ENCODE results near the gene L1TD1.
"Not testable (repeated sequence)": the region's sequence is repeated elsewhere in the genome, so short reads cannot be mapped to it uniquely, and the experiment has no call there.

The L1TD1 gene

DNA sequence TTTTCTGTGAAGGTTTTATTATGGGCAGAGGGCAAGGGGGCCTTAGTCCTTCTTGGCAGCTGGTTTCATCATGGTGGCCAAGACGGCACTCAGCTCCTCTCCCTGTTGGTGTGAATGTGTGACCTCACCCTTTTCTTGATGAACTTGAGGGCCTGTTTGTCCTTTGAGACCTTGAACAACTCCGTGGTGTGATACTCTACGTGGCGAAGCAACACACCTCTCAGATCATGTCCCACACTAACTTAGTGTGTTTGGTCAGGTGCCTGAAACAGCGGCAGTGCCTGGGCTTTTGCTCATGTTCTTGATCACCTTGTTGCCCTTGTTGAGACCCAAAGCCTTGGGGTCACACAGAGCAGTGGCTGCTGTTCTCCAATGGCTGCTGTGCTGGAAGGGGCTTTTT is 13.4 kb downstream of the L1TD1 start:
- no peak for DNase-seq

DNA sequence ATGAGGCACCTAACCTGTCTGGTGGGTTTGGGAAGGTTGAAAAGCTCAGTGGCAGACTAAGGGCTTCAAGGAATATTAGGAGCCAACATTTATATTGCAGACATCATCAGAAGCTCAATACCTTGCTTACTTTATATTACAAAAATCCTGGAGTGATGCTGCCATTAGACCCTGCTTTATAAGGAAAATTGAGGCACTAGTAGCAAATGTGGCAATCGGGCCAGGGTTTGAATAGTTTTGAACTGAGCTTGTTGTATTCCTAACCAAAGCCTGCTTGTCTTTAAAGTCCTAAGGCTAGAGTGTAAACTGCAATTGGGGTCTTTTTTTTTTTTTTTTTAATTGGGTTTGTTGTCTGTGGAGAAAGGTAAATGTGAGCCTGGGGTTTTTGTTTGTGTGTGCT is 14.3 kb downstream of the L1TD1 start:
- no peak for DNase-seq

DNA sequence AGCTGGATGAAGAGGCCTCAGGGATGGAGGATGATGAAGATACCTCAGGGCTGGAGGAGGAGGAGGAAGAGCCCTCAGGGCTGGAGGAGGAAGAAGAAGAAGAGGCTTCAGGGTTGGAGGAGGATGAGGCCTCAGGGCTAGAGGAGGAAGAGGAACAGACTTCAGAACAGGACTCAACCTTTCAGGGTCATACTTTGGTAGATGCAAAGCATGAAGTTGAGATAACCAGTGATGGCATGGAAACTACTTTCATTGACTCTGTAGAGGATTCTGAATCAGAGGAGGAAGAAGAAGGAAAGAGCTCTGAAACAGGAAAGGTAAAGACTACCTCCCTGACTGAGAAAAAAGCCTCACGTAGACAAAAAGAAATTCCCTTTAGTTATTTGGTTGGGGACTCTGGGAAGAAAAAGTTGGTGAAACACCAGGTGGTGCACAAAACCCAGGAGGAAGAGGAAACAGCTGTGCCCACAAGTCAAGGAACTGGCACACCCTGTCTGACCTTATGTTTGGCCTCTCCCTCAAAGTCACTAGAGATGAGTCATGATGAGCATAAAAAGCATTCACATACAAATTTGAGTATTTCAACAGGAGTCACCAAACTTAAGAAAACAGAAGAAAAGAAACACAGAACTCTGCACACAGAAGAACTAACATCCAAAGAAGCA is 15.4 kb downstream of the L1TD1 start:
- DNase-seq, result no peak

DNA sequence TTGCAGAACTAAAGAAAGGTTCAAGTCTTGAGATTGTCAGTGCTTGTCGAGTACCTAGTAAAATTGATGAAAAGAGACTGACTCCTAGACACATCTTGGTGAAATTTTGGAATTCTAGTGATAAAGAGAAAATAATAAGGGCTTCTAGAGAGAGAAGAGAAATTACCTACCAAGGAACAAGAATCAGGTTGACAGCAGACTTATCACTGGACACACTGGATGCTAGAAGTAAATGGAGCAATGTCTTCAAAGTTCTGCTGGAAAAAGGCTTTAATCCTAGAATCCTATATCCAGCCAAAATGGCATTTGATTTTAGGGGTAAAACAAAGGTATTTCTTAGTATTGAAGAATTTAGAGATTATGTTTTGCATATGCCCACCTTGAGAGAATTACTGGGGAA is 16.3 kb downstream of the L1TD1 start:
- no peak for DNase-seq

DNA sequence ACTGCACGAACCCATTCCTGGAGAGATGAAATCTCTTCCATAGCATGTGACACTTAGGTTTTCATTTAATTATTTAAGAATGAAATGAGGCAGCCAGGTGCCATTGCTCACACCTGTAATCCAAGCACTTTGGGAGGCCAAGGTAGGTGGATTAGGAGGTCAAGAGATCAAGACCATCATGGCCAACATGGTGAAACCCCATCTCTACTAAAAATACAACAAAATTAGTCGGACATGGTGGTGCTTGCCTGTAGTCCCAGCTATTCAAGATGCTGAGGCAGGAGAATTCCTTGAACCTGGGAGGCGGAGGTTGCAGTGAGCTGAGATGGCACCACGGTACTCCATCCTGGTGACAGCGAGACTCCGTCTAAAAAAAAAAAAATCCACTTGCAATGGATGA is 17.8 kb downstream of the L1TD1 start:
- DNase-seq, result no peak

DNA sequence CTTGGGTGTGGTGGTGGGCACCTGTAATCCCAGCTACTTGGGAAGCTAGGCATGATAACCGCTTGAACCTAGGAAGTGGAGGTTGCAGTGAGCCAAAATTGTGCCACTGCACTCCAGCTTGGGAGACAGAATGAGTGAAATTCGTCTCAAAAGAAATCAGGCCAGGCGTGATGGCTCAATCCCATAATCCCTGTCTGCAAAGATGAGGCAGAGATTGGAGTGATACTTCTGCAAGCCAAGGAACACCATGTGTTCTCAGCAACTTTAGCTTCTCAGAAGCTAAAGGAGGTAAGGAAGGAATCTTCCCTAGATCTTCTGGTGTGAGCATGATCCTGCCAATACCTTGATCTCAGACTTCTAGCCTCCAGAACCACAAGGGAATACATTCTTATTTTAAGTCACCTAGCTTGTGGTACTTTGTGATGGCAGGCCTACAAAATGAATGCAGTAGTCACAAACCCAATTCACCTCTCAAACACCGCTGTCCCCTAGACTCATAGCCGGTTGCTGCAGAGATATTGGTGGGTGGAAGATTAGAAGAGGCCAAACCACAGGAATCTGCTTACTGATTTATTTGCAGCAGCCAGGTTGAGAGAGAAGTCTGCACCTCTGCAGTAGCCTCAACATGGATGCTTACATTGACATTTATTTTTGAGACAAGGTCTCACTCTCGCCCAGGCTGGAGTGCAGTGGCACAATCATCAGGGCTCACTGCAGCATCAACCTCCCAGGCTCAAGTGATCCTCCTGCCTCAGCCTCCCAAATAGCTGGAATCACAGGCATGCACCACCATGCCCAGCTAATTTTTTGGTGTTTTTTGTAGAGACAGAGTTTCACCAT is 18.6 kb downstream of the L1TD1 start:
- DNase-seq, result no peak

DNA sequence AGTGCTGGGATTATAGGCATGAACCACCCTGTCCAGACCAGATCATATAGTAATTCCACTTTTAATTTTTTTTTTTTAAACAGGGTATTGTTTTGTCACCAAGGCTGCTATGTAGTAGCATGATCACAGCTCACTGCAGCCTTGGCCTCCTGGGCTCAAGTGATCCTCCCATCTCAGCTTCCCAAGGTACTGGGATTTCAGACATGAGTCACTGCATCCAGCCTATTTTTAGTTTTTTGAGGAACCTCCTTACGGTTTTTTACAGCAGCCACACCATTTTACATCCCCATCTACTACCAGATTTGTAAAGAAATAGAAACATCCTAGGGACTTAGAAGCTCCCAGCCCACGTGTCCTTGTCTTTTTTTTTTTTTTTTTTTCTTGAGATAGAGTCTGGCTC is 24.0 kb downstream of the L1TD1 start:
- DNase-seq, result no peak

DNA sequence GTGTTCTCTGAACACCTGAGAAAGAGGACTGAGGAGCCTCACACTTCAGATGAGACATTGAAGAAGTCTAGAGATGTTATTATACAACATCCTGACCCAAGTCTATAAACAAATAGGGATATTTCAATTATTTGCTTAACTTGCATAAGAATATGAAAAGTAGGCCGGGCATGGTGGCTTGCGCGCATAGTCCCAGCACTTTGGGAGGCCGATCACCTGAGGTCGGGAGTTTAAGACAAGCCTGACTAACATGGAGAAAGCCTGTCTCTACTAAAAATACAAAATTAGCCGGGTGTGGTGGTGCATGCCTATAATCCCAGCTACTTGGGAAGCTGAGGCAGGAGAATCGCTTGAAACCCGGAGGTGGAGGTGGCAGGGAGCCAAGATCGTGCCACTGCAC is 25.8 kb downstream of the L1TD1 start:
- not testable (repeated sequence) for DNase-seq

DNA sequence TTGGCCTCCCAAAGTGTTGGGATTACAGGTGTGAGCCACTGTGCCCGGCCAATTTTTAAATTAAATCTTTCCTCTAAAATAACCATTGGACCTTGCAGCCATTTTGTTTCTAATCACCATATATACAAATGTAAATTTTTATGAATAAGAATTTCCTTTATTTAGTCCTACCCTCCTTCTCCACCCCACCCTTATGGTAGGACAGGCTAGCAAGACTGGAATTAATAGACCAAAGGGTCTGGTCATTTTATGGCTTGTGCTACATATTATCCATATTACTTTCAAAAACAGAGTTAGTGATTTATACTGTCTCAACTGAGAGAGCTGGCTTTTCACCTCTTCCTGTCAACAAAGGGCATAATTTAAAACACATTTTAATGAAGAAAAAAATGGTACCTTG is 26.5 kb downstream of the L1TD1 start:
- no peak for DNase-seq

DNA sequence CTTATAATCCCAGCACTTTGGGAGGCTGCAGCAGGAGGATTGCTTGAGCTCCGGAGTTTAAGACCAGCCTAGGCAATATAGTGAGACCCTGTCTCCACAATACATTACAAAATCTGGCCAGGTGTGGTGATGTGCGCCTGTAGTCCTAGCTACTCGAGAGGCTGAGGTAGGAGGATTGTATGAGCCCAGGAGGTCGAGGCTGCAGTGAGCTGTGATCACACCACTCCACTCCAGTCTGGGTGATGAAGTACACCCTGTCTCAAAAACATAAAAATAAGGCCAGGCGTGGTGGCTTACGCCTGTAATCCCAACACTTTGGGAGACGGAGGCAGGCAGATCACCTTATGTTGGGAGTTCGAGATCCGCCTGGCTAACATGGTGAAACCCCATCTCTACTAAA is 27.7 kb downstream of the L1TD1 start:
- no peak for DNase-seq

DNA sequence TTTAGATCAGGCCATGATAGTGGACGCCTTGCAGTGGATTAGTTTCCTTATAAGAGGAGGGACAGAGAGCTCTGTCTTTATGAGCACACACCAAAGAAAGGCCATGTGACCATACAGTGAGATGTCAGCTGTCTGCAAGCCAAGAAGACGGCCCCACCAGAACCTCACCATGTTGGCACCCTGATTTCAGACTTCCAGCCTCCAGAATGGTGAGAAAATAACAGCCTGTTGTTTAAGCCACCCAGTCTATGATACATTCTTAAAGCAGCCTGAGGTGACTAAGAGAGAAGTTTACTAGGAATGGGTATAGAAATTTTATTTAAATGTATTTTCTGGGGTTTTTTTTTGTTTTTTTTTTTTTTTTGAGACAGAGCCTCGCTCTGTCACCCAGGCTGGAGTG is 29.5 kb downstream of the L1TD1 start:
- DNase-seq, result no peak

DNA sequence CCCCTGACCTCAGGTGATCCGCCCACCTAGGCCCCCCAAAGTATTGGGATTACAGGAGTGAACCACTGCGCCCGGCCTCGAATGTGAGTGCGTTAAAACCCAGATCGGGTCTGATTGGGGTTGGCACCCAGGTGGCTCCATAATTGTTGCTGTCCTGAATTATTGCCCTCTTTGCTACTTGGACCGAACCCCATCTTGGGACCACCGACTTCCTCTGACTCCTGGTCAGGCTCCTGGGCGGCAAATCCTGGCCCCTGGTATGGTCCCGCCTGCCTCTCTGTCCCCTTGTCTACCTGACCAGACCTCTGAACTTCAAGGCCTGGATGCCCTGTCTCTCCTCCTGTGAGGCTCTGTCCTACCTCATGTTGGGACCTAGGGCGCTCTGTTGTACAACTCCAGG is 32.8 kb downstream of the L1TD1 start:
- no peak for DNase-seq

DNA sequence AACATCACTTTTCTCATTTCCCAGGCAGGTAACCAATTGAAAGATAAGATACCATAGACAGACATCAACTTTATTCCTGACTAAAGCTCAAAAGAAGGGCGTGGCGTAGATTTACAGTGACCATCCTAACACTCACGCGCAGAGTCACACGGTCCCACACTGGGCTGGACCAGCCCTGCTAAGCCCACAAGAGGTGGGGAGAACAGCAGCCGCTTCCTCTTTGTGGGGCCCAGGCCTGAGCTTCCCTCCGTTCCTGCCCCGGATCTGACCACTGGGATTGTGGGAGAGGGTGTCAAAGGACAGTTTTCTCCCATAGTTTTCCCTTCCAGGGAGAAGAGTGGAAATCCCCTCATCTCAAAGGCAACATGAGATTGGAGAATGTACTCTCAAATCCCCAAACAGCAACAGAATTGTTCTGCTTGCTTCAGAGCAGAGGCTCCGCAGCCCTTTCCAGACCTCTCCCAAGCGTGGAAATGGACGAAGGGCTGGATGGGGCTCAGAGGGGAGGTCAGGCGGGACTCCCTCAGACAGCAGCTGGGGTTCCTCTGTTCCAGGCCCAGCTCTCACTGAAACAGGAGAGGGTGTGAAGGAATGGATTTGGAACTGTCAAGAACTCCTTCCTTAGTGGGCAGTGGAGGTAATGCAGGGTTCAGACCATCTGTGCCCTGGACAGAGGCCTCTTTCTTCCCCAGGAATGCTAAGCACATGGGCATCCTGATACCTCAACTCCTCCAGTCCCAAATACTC is 33.7 kb downstream of the L1TD1 start:
- DNase-seq, result no peak

DNA sequence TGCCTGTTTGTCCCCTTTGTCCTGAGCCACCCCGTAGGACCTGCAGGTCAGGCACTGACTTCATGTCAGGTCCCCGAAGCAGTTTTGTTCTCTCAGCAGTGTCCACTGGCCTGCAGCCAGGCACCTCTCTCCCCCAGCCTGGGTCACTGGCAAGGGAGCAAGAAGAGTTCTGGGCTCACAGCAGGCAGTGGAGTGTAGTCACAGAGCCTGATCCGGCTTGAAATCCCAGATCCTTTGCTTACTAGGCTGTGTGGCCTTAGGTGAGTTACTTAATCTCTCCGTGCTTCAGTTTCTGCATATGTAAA is 34.2 kb downstream of the L1TD1 start:
- DNase-seq, result no peak

DNA sequence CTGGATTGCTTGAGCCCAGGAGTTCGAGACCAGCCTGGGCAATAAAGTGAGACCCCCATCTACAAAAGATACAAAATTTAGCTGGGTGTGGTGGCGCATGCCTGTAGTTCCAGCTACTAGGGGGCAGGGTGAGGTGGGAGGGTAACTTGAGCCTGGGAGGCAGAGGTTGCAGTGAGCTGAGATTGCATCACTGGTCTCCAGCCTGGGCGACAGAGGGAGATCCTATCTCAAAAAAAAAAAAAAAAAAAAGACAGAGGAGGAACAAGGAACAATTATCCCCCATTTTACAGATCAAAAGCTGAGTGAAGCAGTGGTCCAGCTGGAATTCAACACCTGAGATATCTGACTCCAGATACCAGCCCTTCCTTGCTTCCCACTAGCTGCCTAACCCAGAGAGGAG is 34.8 kb downstream of the L1TD1 start:
- DNase-seq, result no peak

DNA sequence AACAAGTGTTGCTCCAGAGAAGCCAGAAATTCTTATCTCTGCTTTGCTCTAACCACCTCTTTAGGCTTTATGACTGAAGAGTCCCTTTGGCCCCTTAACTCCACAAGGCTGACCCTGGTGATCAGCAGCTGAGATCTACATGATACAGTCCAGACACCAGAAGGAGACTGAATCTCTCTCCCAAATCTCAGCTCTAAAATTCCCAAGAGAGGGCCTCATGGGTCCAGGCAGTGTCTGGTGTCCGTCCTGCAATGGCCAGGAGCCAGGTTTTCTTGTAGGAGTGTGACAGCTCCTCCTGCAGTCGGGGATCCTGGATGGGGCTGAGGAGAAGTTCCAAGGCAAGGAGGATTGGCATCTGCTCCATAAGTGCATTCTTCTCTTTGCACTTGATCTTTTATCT is 35.3 kb downstream of the L1TD1 start:
- no peak for DNase-seq

DNA sequence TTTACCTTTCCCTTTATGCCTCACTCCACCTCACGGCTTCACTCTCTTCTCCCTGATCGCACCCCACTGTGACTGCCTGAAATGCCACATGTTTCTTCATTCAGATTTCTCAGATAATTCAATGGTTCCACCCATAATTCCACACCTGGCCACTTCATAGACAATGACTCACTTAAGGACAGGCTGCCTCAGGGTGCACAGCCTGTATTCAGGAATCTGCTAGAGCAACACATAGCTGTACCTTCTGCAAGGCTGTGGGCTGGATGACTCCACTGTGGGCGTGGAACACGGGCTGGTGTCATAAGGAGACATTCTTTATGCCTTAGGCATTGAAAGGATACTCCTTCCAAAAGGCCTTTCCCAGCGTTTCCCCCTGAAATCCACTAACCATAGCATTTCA is 36.1 kb downstream of the L1TD1 start:
- no peak for DNase-seq

DNA sequence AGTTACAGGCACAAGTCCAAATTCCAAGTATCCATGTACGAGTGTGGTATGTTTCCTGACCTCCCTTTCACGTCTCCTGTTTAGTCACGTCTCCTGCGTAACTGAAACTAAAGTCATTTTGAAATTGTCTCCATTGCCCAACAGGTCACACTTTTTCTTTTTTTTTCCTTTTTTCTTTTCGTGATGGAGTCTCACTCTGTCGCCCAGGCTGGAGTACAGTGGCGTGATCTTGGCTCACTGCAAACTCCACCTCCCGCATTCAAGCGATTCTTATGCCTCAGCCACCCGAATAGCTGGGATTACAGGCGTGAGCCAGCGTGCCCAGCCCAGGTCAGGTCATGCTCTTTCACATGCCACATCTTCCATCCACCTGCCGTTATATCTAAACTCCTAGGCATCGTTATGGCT is 38.2 kb downstream of the L1TD1 start:
- DNase-seq, result no peak

DNA sequence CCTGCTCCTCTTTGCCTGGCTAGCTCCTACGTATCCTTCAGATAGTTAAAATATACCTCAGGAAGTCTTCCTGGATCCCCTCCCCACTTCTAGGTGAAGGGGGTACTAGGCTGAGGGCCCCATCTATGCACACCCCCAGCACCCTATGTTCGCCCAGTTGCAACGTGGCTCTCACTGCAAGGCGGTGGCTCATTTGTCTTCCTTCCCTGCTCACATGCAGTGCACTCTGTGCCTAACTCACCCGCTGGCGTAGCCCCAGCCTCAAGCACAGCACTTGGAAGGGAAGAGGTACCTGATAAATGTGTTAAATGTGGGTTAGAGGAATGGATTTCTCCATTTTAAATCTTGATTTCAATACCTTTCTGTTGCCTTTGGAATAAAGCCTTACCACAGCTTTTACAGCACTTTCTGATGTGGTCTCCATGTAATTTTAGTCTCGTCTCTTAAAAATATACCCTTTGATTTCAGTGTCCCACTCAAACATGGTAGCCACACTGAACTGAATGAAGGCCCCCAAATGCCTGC is 39.3 kb downstream of the L1TD1 start:
- DNase-seq, result no peak

DNA sequence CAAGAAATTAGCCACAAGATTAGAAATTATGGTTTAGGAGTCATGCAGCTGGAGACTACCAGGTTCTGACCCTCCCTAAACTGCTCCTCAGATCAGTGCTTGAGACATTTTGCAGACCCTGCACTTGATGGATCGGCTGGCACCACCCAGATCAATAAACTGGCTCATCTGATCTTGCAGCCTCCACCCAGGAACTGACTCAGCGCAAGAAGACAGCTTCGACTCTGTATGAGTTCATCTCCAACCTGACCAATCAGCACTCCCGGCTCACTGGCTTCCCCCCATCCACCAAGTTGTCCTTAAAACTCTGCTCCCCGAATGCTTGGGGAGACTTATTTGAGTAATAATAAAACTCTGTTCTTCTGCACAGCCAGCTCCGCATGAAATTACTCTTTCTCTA is 40.0 kb downstream of the L1TD1 start:
- no peak for DNase-seq

DNA sequence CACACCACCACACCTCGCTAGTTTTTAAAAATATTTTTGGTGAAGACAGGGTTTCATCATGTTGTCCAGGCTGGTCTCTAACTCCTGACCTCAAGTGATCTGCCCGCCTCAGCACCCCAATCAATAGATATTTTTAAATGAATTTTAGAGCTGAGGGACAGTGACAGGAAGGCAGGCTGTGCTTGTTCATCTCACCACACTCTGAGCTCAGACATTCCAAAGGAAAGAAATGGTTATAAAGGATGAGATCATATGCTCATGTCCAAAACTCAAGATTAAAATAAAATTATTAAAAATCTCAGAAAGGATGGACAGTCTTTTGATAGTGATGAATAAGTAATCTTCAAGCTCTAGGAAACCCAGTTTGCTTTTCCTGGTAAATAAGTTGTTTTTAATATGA is 40.9 kb downstream of the L1TD1 start:
- DNase-seq, result no peak

DNA sequence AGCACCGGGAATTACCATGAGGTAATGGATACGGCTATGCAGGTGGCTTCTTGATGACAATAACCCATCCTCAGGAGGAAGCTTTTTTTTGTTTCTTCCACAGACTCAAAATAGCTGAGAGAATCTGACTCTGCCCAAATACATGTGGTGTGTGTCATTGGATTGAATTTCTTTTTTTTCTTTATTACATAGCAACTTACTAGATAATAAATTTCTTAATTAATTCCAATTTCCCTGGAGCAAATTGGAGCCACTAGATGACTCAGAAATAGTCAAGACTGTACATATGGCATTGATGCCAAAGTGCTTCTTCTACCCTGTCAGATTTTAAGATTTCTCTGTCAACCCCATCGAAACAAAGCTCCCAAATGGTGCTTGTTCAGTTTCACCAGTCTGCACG is 42.7 kb downstream of the L1TD1 start:
- DNase-seq, result no peak

DNA sequence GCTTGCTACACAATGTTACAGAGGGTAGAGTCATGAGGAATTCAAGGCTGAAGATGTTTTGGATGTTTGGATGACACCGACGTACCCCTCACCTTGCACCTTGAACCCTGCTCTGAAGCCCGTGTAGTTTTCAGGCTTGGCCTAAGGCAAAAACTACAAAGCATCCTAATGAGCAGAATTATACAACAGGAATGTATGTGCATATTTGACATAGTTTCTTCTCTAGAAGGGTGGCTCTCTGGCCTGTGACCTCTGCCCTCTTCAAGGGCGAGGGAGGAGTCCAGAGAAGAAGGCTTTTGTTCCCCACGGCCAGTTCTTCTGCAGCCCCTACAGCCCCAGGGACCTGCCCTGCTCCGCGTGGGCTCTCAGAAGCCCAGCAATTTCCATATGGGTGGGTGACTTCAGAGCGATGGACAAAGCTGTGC is 43.3 kb downstream of the L1TD1 start:
- DNase-seq, result no peak

DNA sequence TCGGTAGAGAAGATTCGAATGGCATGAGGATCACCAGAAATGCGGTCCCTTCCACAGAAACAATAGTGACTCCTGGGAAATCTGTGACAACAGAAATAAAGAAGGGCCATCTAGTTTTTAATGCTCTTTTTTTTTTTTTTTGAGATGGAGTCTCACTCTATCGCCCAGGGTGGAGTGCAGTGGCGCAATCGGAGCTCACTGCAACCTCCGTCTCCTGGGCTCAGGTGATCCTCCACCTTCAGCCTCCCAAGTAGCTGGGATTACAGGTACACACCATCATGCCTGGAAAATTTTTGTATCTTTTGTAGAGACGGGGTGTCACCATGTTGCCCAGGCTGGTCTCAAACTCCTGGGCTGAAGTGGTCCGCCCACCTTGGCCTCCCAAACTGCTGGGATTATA is 43.9 kb downstream of the L1TD1 start:
- DNase-seq, result no peak

Data from activated CD4-positive, alpha-beta T cell treated with anti-CD3 and anti-CD28 coated beads for 4 hours (primary cell).